Astrocyte of the spinal cord (primary cell): Measurements from ENCODE around the gene FBN3.
"Not testable (repeated sequence)": the region's sequence is repeated elsewhere in the genome, so short reads cannot be mapped to it uniquely, and the experiment has no call there.

Experiments
- DNase-seq: peaks from one replicate; pipeline ENCODE4 v3.0.0; 2011; ENCODE audit warnings: low read depth, low spot score
- H3K4me3 ChIP-seq: 2 replicates; pipeline ENCODE4 v1.5.1; 2011; ENCODE audit warnings: low read depth, mild to moderate bottlenecking, low read length, moderate library complexity
- CTCF ChIP-seq: IDR thresholded peaks from 2 replicates; pipeline ENCODE4 v1.5.1; 2012; ENCODE audit warnings: low read depth, mild to moderate bottlenecking, low read length, inconsistent platforms
- in situ Hi-C: cut with HindIII; loops from 2 replicates; pipeline ENCODE4 v1.10.0; 2017; ENCODE audit warnings: low sequenced_read_pairs

The FBN3 gene

GRCh38 chr19:8110931-8111330, 38.5 kb downstream of the FBN3 start:
- no peak for DNase-seq
- in situ Hi-C loops = no loop called here
- no peak overlapping the region for H3K4me3 ChIP-seq
- TF ChIP-seq CTCF = no peak

- H3K4me3 ChIP-seq = no peak overlapping the region
- no peak for DNase-seq
- TF ChIP-seq CTCF = no peak
- in situ Hi-C loops = no loop called here
Observed at GRCh38 chr19:8109890-8110662, 39.3 kb downstream of the FBN3 start.

- in situ Hi-C loops = no loop called here
- no peak for DNase-seq
- no peak for TF ChIP-seq CTCF
Observed at GRCh38 chr19:8109455-8109854, 39.9 kb downstream of the FBN3 start.

GRCh38 chr19:8108560-8109445, 40.6 kb downstream of the FBN3 start:
- TF ChIP-seq CTCF = no peak
- H3K4me3 ChIP-seq = no peak overlapping the region
- in situ Hi-C loops = no loop called here
- DNase-seq = no peak

More at GRCh38 chr19:8109455-8109854, 39.9 kb downstream of the FBN3 start:
- H3K4me3 ChIP-seq = no peak overlapping the region

- in situ Hi-C loops = no loop called here
- DNase-seq = no peak
- H3K4me3 ChIP-seq = no peak overlapping the region
- TF ChIP-seq CTCF = no peak
Observed at GRCh38 chr19:8107301-8107903, 42.0 kb downstream of the FBN3 start.

- H3K4me3 ChIP-seq = no peak overlapping the region
- no peak for DNase-seq
- TF ChIP-seq CTCF = no peak
- in situ Hi-C loops = no loop called here
Observed at GRCh38 chr19:8105471-8105870, 43.9 kb downstream of the FBN3 start.

GRCh38 chr19:8101910-8102309, 47.5 kb downstream of the FBN3 start:
- DNase-seq, H3K4me3 ChIP-seq, in situ Hi-C loops: not testable (repeated sequence)
